Placental epithelial cell (primary cell): Measurements from ENCODE around the gene CCT8. TPM values are rescaled to one million over a fixed set of nuclear protein-coding genes. Genes with fewer than 3 reads are reported as not detected.

Experiments used
- total RNA-seq: library from RNA; depleted of rRNA; stranded (reverse); fragments of >200 nt; gene quantifications from 2 replicates; pipeline ENCODE4 v1.2.3, GENCODE V29; 2012

CCT8 gene, protein sequence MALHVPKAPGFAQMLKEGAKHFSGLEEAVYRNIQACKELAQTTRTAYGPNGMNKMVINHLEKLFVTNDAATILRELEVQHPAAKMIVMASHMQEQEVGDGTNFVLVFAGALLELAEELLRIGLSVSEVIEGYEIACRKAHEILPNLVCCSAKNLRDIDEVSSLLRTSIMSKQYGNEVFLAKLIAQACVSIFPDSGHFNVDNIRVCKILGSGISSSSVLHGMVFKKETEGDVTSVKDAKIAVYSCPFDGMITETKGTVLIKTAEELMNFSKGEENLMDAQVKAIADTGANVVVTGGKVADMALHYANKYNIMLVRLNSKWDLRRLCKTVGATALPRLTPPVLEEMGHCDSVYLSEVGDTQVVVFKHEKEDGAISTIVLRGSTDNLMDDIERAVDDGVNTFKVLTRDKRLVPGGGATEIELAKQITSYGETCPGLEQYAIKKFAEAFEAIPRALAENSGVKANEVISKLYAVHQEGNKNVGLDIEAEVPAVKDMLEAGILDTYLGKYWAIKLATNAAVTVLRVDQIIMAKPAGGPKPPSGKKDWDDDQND
- total RNA-seq = 158 and 161 TPM in 2 replicates

GRCh38 chr21:29073222-29074006 lies at the start of gene CCT8:
Gene CCT8 (minus strand): TSS chr21:29073648. CDS start chr21:29073590, 58 bp downstream.

GRCh38 chr21:29024474-29025327 lies 48.7 kb downstream of the CCT8 start, which contains the start of gene USP16:
Gene USP16 (plus strand): TSS chr21:29024668. CDS start chr21:29027914, 3,246 bp downstream.

Other genes starting within 250 kb of the CCT8 start
- 29.4 and 39.9 TPM in 2 replicates for gene LTN1, start 80.8 kb downstream of the CCT8 start, total RNA-seq
- gene RWDD2B, start 54.3 kb downstream of the CCT8 start, total RNA-seq = 15.7 and 20.3 TPM in 2 replicates
- gene USP16, start 49.0 kb downstream of the CCT8 start, total RNA-seq = 33.4 and 35.0 TPM in 2 replicates
- 3.9 and 4.4 TPM in 2 replicates for gene MAP3K7CL, start 57.0 kb upstream of the CCT8 start, total RNA-seq
- 64.0 and 80.4 TPM in 2 replicates for gene BACH1, start 225.3 kb upstream of the CCT8 start, total RNA-seq